Measurements from ENCODE around the gene U2AF1L4.

DNA sequence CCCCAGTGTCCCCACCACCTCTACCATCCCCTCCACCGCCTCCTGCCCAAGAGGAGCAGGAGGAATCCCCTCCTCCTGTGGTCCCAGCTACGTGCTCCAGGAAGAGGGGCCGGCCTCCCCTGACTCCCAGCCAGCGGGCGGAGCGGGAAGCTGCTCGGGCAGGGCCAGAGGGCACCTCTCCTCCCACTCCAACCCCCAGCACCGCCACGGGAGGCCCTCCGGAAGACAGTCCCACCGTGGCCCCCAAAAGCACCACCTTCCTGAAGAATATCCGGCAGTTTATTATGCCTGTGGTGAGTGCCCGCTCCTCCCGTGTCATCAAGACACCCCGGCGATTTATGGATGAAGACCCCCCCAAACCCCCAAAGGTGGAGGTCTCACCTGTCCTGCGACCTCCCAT lies 24.6 kb downstream of the U2AF1L4 start:
- TF ChIP-seq, protein P1, sequence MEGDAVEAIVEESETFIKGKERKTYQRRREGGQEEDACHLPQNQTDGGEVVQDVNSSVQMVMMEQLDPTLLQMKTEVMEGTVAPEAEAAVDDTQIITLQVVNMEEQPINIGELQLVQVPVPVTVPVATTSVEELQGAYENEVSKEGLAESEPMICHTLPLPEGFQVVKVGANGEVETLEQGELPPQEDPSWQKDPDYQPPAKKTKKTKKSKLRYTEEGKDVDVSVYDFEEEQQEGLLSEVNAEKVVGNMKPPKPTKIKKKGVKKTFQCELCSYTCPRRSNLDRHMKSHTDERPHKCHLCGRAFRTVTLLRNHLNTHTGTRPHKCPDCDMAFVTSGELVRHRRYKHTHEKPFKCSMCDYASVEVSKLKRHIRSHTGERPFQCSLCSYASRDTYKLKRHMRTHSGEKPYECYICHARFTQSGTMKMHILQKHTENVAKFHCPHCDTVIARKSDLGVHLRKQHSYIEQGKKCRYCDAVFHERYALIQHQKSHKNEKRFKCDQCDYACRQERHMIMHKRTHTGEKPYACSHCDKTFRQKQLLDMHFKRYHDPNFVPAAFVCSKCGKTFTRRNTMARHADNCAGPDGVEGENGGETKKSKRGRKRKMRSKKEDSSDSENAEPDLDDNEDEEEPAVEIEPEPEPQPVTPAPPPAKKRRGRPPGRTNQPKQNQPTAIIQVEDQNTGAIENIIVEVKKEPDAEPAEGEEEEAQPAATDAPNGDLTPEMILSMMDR (IDR thresholded peaks at IDR 0.05) = no peak
- TF ChIP-seq POLR2A (IDR thresholded peaks at IDR 0.05) = no peak
- TF ChIP-seq POLR2AphosphoS5 (IDR thresholded peaks at IDR 0.05) = no peak
- TF ChIP-seq EP300 (IDR thresholded peaks at IDR 0.05; ENCODE audit: low read depth) = no peak

All from transverse colon (tissue), 4 donors.